Measurements from ENCODE around the gene TENT5C.

Gene TENT5C

GRCh38 chr1:117657949-117658660, 52.3 kb downstream of the TENT5C start:
- POLR2A ChIA-PET: no interaction called here
- CTCF ChIA-PET: no interaction called here
- no peak for DNase-seq (ENCODE audit: extremely low spot score)
- TF ChIP-seq FOXM1 (IDR thresholded peaks at IDR 0.05; ENCODE audit: borderline replicate concordance): no peak
- TF ChIP-seq BHLHE40 (IDR thresholded peaks at IDR 0.05; ENCODE audit: borderline replicate concordance): no peak
- no peak for TF ChIP-seq FOXK2 (IDR thresholded peaks at IDR 0.05)
- TF ChIP-seq L3MBTL2 (conservative IDR thresholded peaks at IDR 0.05): no peak
- no peak for TF ChIP-seq PKNOX1 (IDR thresholded peaks at IDR 0.05)
- TF ChIP-seq HDGF (IDR thresholded peaks at IDR 0.05; ENCODE audit: borderline replicate concordance): no peak
- TF ChIP-seq CTBP1 (IDR thresholded peaks at IDR 0.05; ENCODE audit: borderline replicate concordance): no peak
- no peak for TF ChIP-seq ELF4 (IDR thresholded peaks at IDR 0.05)
- TF ChIP-seq SP1 (IDR thresholded peaks at IDR 0.05): no peak
- TF ChIP-seq TARDBP (IDR thresholded peaks at IDR 0.05): no peak
- no peak for TF ChIP-seq NFRKB (IDR thresholded peaks at IDR 0.05)
- TF ChIP-seq FOXA1 (IDR thresholded peaks at IDR 0.05): no peak
- no peak for TF ChIP-seq ARNT (IDR thresholded peaks at IDR 0.05)
- no peak for TF ChIP-seq ZNF384 (IDR thresholded peaks at IDR 0.05)
- no peak for TF ChIP-seq SUZ12 (IDR thresholded peaks at IDR 0.05)
- TF ChIP-seq LEF1 (IDR thresholded peaks at IDR 0.05; ENCODE audit: borderline replicate concordance): no peak

GRCh38 chr1:117658676-117659075, 52.8 kb downstream of the TENT5C start:
- ChIA-PET CTCF (no interaction called here), POLR2A (no interaction called here)
- TF ChIP-seq NFRKB (IDR thresholded peaks at IDR 0.05): no peak
- TF ChIP-seq L3MBTL2 (conservative IDR thresholded peaks at IDR 0.05): no peak
- no peak for TF ChIP-seq SUZ12 (IDR thresholded peaks at IDR 0.05)
- no peak for TF ChIP-seq FOXA1 (IDR thresholded peaks at IDR 0.05)
- TF ChIP-seq CTBP1 (IDR thresholded peaks at IDR 0.05; ENCODE audit: borderline replicate concordance): no peak
- TF ChIP-seq FOXM1 (IDR thresholded peaks at IDR 0.05; ENCODE audit: borderline replicate concordance): no peak
- no peak for TF ChIP-seq LEF1 (IDR thresholded peaks at IDR 0.05; ENCODE audit: borderline replicate concordance)
- TF ChIP-seq BHLHE40 (IDR thresholded peaks at IDR 0.05; ENCODE audit: borderline replicate concordance): no peak
- no peak for TF ChIP-seq ELF4 (IDR thresholded peaks at IDR 0.05)
- no peak for TF ChIP-seq FOXK2 (IDR thresholded peaks at IDR 0.05)
- no peak for TF ChIP-seq ZNF384 (IDR thresholded peaks at IDR 0.05)
- no peak for DNase-seq (ENCODE audit: extremely low spot score)

GRCh38 chr1:117659550-117660270, 53.9 kb downstream of the TENT5C start:
- ChIA-PET CTCF (no interaction called here), POLR2A (no interaction called here)
- DNase-seq (ENCODE audit: extremely low spot score): no peak
- TF ChIP-seq PKNOX1 (IDR thresholded peaks at IDR 0.05): no peak
- TF ChIP-seq NFRKB (IDR thresholded peaks at IDR 0.05): no peak
- no peak for TF ChIP-seq ELF4 (IDR thresholded peaks at IDR 0.05)
- no peak for TF ChIP-seq FOXM1 (IDR thresholded peaks at IDR 0.05; ENCODE audit: borderline replicate concordance)
- no peak for TF ChIP-seq HDGF (IDR thresholded peaks at IDR 0.05; ENCODE audit: borderline replicate concordance)
- no peak for TF ChIP-seq FOXK2 (IDR thresholded peaks at IDR 0.05)

GRCh38 chr1:117660271-117660965, 54.6 kb downstream of the TENT5C start:
- TF ChIP-seq ZNF384 (IDR thresholded peaks at IDR 0.05) (no peak), FOXK2 (IDR thresholded peaks at IDR 0.05) (no peak), ARNT (IDR thresholded peaks at IDR 0.05) (no peak), SUZ12 (IDR thresholded peaks at IDR 0.05) (no peak), PKNOX1 (IDR thresholded peaks at IDR 0.05) (no peak), L3MBTL2 (conservative IDR thresholded peaks at IDR 0.05) (no peak), NFRKB (IDR thresholded peaks at IDR 0.05) (no peak), TARDBP (IDR thresholded peaks at IDR 0.05) (no peak), FOXM1 (IDR thresholded peaks at IDR 0.05; ENCODE audit: borderline replicate concordance) (no peak), FOXA1 (IDR thresholded peaks at IDR 0.05) (no peak), ELF4 (IDR thresholded peaks at IDR 0.05) (no peak), LEF1 (IDR thresholded peaks at IDR 0.05; ENCODE audit: borderline replicate concordance) (no peak)
- DNase-seq (ENCODE audit: extremely low spot score): no peak
- ChIA-PET CTCF (no interaction called here), POLR2A (no interaction called here)

- no peak for DNase-seq (ENCODE audit: extremely low spot score)
- ChIA-PET CTCF (interaction anchor here (1.1 kb wide), 1 partner anchor 17 kb away, joined by 3 read pairs; no protein-coding TSS in a partner anchor), POLR2A (no interaction called here)
- no peak for TF ChIP-seq TARDBP (IDR thresholded peaks at IDR 0.05)
- no peak for TF ChIP-seq SP1 (IDR thresholded peaks at IDR 0.05)
- TF ChIP-seq NFRKB (IDR thresholded peaks at IDR 0.05): no peak
- no peak for TF ChIP-seq LEF1 (IDR thresholded peaks at IDR 0.05; ENCODE audit: borderline replicate concordance)
- no peak for TF ChIP-seq PKNOX1 (IDR thresholded peaks at IDR 0.05)
- no peak for TF ChIP-seq BHLHE40 (IDR thresholded peaks at IDR 0.05; ENCODE audit: borderline replicate concordance)
- no peak for TF ChIP-seq FOXM1 (IDR thresholded peaks at IDR 0.05; ENCODE audit: borderline replicate concordance)
- TF ChIP-seq ARNT (IDR thresholded peaks at IDR 0.05): no peak
Measured at GRCh38 chr1:117661027-117661426, 55.2 kb downstream of the TENT5C start.

Measured in HEK293T (cell line).